Liver (tissue), 9 donors: ENCODE results near the gene HHIPL2. TPM values are rescaled to one million over a fixed set of nuclear protein-coding genes. Genes with fewer than 3 reads are reported as not detected.

Experiments used
- DNase-seq: peaks from one replicate; pipeline ENCODE4 v3.0.0-alpha.2; 2017; ENCODE audit warnings: low spot score
- H3K27ac ChIP-seq, 2 donors: one replicate each; pipeline ENCODE4 v1.7.0; 2013; ENCODE audit warnings: inconsistent platforms in 2 of 2, low read length in 2 of 2, control low read depth in 1 of 2, low read depth in 1 of 2, mild to moderate bottlenecking in 1 of 2
- H3K27me3 ChIP-seq, 4 donors: one replicate each; pipeline versions ENCODE4 v1.6.1 to v1.7.0; 2013; ENCODE audit warnings: low read length in 3 of 4, inconsistent platforms in 1 of 4, mild to moderate bottlenecking in 1 of 4, moderate library complexity in 1 of 4; ENCODE audit not compliant: control insufficient read depth in 4 of 4, insufficient read depth in 4 of 4
- H3K36me3 ChIP-seq, 4 donors: one replicate each; pipeline versions ENCODE4 v1.6.1 to v1.7.0; 2013; ENCODE audit warnings: low read length in 3 of 4, mild to moderate bottlenecking in 3 of 4, low read depth in 1 of 4, moderate library complexity in 1 of 4; ENCODE audit not compliant: control insufficient read depth in 4 of 4, insufficient read depth in 3 of 4
- H3K4me1 ChIP-seq, 4 donors: one replicate each; pipeline versions ENCODE4 v1.6.1 to v1.7.0; 2013; ENCODE audit warnings: low read length in 3 of 4, mild to moderate bottlenecking in 3 of 4, moderate library complexity in 1 of 4; ENCODE audit not compliant: control insufficient read depth in 4 of 4, insufficient read depth in 4 of 4
- H3K4me3 ChIP-seq, 3 donors: one replicate each; pipeline versions ENCODE4 v1.6.1 to v1.7.0; 2013; ENCODE audit warnings: low read length in 3 of 3, control low read depth in 1 of 3, low read depth in 1 of 3, mild to moderate bottlenecking in 1 of 3
- H3K9ac ChIP-seq, 2 donors: one replicate each; pipeline ENCODE4 v1.7.0; 2013; ENCODE audit warnings: low read length in 2 of 2, mild to moderate bottlenecking in 2 of 2, moderate library complexity in 2 of 2, control low read depth in 1 of 2, low read depth in 1 of 2
- H3K9me3 ChIP-seq, 4 donors: one replicate each; pipeline versions ENCODE4 v1.6.1 to v1.7.0; 2013; ENCODE audit warnings: low read length in 3 of 4; ENCODE audit not compliant: control insufficient read depth in 4 of 4
- EGR1 ChIP-seq, 2 donors: IDR thresholded peaks; 2 replicates each; pipeline ENCODE4 v1.6.1; 2016 to 2018; ENCODE audit warnings: antibody characterized with exemption in 2 of 2, low read depth in 2 of 2
- FOXA1 ChIP-seq: IDR thresholded peaks from 2 replicates; pipeline ENCODE4 v1.6.1; 2016; ENCODE audit warnings: antibody characterized with exemption
- FOXA2 ChIP-seq: IDR thresholded peaks from 2 replicates; pipeline ENCODE4 v1.6.1; 2016; ENCODE audit warnings: antibody characterized with exemption
- GABPA ChIP-seq, 2 donors: IDR thresholded peaks in 1 of 2; conservative IDR thresholded peaks in 1 of 2; 2 replicates each; pipeline ENCODE4 v1.6.1; 2016; ENCODE audit warnings: antibody characterized with exemption in 2 of 2, mild to moderate bottlenecking in 1 of 2, moderate library complexity in 1 of 2
- HNF4A ChIP-seq, 2 donors: conservative IDR thresholded peaks; 2 replicates each; pipeline ENCODE4 v1.6.1; 2016; ENCODE audit warnings: antibody characterized with exemption in 2 of 2, mild to moderate bottlenecking in 2 of 2
- HNF4G ChIP-seq: IDR thresholded peaks from 2 replicates; pipeline ENCODE4 v1.6.1; 2016; ENCODE audit warnings: antibody characterized with exemption
- RAD21 ChIP-seq, 2 donors: IDR thresholded peaks; 2 replicates each; pipeline ENCODE4 v1.6.1; 2016; ENCODE audit warnings: antibody characterized with exemption in 2 of 2, mild to moderate bottlenecking in 2 of 2
- SP1 ChIP-seq: IDR thresholded peaks from 2 replicates; pipeline ENCODE4 v1.6.1; 2018; ENCODE audit warnings: antibody characterized with exemption, mild to moderate bottlenecking
- WGBS: extraction: QIAGEN DNeasy Blood & Tissue Kit; methylation state at CpG from one replicate; pipeline ENCODE4 v1.1.7; 2013; 5-methylcytosine and 5-hydroxymethylcytosine counted together
- polyA plus RNA-seq, 2 donors: library from polyadenylated mRNA; stranded (reverse) in 1 of 2; unstranded in 1 of 2; fragments of 200-250 nt in 1 of 2; fragments of >200 nt in 1 of 2; fragmentation: Nextera tagmentation in 1 of 2; extraction: Ambion mirVana in 1 of 2; gene quantifications; one replicate each; pipeline versions ENCODE4 v1.2.1 to v1.2.3, GENCODE V29; 2013 to 2015
- total RNA-seq, 2 donors: library from RNA; depleted of rRNA; stranded (reverse); fragments of >200 nt; gene quantifications; one replicate each; pipeline ENCODE4 v1.2.3, GENCODE V29; 2014
- TF ChIP-seq, protein P1 (sequence below): IDR thresholded peaks from 2 replicates; pipeline ENCODE4 v1.6.1; 2016; ENCODE audit warnings: antibody characterized with exemption
- TF ChIP-seq, protein P2 (sequence below): IDR thresholded peaks from 2 replicates; pipeline ENCODE4 v1.6.1; 2016; ENCODE audit warnings: antibody characterized with exemption
- TF ChIP-seq, protein P3 (sequence below): IDR thresholded peaks from 2 replicates; pipeline ENCODE4 v1.6.1; 2016; ENCODE audit warnings: antibody characterized with exemption
- TF ChIP-seq, protein P4 (sequence below): fragments of 150-350 bp; IDR thresholded peaks from 2 replicates; pipeline ENCODE4 v1.5.1; 2017; ENCODE audit warnings: improper control_type of control experiment, low read depth, low read length; ENCODE audit not compliant: missing input control
- donor health status: healthy.
- donor health status: healthy.
- donor health status: healthy.
- donor health status: healthy.
- donor health status: healthy.

HHIPL2 gene
- total RNA-seq = under 1 TPM in 1 of 2 donors, not detected in 1; 0.25 TPM
- under 1 TPM in 1 of 2 donors, not detected in 1; 0.05 TPM for polyA plus RNA-seq

DNA sequence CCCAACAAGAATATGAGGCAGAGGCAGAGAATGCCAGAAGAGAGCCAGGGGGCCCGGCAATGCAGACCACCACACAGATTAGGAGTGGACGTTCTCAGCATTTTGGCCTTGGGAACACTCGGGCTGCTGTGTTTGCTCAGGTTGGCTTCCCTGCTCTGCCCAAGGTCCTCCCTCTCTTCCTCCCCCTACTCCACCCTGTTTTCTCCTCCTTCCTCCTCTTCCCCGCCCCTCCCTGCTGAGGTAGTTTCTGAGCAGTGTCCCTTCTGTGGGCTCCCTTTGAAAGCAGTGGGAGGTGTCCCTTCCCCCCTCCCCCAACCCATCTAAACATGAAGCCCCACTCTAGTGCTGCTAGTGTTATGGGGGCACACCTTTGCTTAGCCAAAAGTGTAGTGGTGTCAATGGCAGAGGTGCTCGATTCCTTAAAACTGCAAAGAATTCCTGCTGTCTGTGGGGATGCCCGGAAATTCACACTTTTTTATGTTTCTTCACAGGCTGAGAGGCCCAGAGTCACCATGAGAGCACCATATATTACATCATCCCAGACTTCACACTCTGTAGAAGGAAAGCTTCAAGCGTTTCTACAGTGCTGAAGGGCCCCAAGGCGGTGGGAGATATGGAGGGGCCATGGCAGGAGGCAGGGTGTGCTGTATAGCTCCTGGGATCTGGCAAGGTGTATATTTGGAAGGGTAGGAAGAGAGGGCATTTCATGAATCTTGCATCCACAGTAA lies at the start of gene HHIPL2:
HHIPL2 (minus strand) TSS at position 161 of the 728 bp plus-strand sequence; CDS start at position 101, 60 bp downstream.
- no peak for TF ChIP-seq EGR1 (IDR thresholded peaks at IDR 0.05; ENCODE audit: low read depth in 2 of 2)
- TF ChIP-seq GABPA (IDR thresholded peaks at IDR 0.05 in 1 of 2, conservative IDR thresholded peaks at IDR 0.05 in 1 of 2) = no peak
- TF ChIP-seq SP1 = no peak
- TF ChIP-seq, protein P1, sequence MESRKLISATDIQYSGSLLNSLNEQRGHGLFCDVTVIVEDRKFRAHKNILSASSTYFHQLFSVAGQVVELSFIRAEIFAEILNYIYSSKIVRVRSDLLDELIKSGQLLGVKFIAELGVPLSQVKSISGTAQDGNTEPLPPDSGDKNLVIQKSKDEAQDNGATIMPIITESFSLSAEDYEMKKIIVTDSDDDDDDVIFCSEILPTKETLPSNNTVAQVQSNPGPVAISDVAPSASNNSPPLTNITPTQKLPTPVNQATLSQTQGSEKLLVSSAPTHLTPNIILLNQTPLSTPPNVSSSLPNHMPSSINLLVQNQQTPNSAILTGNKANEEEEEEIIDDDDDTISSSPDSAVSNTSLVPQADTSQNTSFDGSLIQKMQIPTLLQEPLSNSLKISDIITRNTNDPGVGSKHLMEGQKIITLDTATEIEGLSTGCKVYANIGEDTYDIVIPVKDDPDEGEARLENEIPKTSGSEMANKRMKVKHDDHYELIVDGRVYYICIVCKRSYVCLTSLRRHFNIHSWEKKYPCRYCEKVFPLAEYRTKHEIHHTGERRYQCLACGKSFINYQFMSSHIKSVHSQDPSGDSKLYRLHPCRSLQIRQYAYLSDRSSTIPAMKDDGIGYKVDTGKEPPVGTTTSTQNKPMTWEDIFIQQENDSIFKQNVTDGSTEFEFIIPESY = no peak
- TF ChIP-seq FOXA2 = no peak
- TF ChIP-seq FOXA1 = no peak
- TF ChIP-seq HNF4G = no peak
- TF ChIP-seq, protein P2, sequence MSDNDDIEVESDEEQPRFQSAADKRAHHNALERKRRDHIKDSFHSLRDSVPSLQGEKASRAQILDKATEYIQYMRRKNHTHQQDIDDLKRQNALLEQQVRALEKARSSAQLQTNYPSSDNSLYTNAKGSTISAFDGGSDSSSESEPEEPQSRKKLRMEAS = no peak
- no peak for TF ChIP-seq HNF4A (conservative IDR thresholded peaks at IDR 0.05)
- TF ChIP-seq RAD21 (IDR thresholded peaks at IDR 0.05) = no peak
- TF ChIP-seq, protein P3, sequence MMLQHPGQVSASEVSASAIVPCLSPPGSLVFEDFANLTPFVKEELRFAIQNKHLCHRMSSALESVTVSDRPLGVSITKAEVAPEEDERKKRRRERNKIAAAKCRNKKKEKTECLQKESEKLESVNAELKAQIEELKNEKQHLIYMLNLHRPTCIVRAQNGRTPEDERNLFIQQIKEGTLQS = no peak
- DNase-seq = no peak
- H3K36me3 ChIP-seq = no peaks in the 10 kb centered on the region

DNA sequence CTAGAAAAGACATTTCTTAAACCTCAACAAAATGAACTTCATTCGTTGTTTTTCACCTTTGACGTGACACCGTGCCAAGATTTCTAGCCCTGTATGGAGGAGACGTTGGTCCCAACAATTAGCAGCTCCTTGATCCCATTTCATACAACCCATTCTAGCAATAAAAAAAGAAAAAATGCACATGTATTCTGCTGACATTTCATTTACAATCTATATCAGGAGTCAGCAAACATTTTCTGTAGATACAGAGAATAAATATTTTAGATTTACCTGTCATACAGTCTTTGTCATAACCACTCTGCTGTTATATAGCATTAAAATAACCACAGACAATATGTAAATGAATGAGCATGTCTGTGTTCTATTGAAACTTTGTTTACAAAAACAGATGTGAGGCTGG lies 48.8 kb upstream of the HHIPL2 start:
- Histone ChIP-seq H3K27ac (no peak overlapping the region), H3K4me1 (no peaks in the 10 kb centered on the region)
- 93% methylated on average over 4 of the region's 4 CpGs for WGBS

More for the DNA sequence above, at the start of gene HHIPL2:
- 68% methylated on average over 8 of the region's 8 CpGs for WGBS
- no peak within 1 kb of the TSS for H3K9ac ChIP-seq
- no peaks in the 10 kb centered on the region for H3K9me3 ChIP-seq
- no peak within 1 kb of the TSS for H3K27ac ChIP-seq
- no peaks in the 10 kb centered on the region for H3K4me1 ChIP-seq
- no peak within 1 kb of the TSS for H3K4me3 ChIP-seq
- H3K27me3 ChIP-seq = no peaks in the 10 kb centered on the region

More for the DNA sequence above, 48.8 kb upstream of the HHIPL2 start:
- Histone ChIP-seq H3K9me3 (no peaks in the 10 kb centered on the region), H3K36me3 (no peaks in the 10 kb centered on the region), H3K4me3 (no peak overlapping the region), H3K27me3 (no peaks in the 10 kb centered on the region), H3K9ac (no peak overlapping the region)
- DNase-seq = no peak
- TF ChIP-seq, protein P4, sequence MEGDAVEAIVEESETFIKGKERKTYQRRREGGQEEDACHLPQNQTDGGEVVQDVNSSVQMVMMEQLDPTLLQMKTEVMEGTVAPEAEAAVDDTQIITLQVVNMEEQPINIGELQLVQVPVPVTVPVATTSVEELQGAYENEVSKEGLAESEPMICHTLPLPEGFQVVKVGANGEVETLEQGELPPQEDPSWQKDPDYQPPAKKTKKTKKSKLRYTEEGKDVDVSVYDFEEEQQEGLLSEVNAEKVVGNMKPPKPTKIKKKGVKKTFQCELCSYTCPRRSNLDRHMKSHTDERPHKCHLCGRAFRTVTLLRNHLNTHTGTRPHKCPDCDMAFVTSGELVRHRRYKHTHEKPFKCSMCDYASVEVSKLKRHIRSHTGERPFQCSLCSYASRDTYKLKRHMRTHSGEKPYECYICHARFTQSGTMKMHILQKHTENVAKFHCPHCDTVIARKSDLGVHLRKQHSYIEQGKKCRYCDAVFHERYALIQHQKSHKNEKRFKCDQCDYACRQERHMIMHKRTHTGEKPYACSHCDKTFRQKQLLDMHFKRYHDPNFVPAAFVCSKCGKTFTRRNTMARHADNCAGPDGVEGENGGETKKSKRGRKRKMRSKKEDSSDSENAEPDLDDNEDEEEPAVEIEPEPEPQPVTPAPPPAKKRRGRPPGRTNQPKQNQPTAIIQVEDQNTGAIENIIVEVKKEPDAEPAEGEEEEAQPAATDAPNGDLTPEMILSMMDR = no peak
